A549 (cell line): Measurements from ENCODE around the gene RNASEH1. TPM values are rescaled to one million over a fixed set of nuclear protein-coding genes. Genes with fewer than 3 reads are reported as not detected.

Experiments used
- ATAC-seq, 2 experiments: fragments of 200-7000 bp in 1 of 2; fragments of >200 bp in 1 of 2; cut with Nextera tagmentation in 1 of 2; cut with Tn5 transposase in 1 of 2; 3 replicates each; pipeline versions ENCODE4 v1.8.0 to v1.9.1; 2018 to 2020; ENCODE audit warnings: mild to moderate bottlenecking in 1 of 2, moderate library complexity in 1 of 2
- CTCF ChIA-PET: fragments of 300-600 bp; sonication (Branson Sonifier 250); formaldehyde crosslinking; extraction: SDS; loops from one replicate; lab custom pipeline; 2021; ENCODE audit warnings: antibody characterized with exemption, inconsistent platforms; lab: Yijun Ruan, JAX
- POLR2A ChIA-PET: fragments of 350-600 bp; formaldehyde crosslinking; extraction: SDS; loops from one replicate; lab custom pipeline; 2021; ENCODE audit warnings: antibody characterized with exemption, inconsistent platforms; lab: Yijun Ruan, JAX
- DNase-seq, 2 experiments: peaks; one replicate each; pipeline versions ENCODE4 v3.0.0 to v3.0.0-alpha.2; 2011 to 2016; ENCODE audit warnings: low read depth in 1 of 2, low spot score in 1 of 2
- FAIRE-seq: peaks from 2 replicates; lab custom pipeline; 2011; peaks lifted over from hg19 to GRCh38; lab: Jason Lieb, UNC
- H3K27ac ChIP-seq, 2 experiments: fragments of >200 bp; sonication (Bioruptor Twin); formaldehyde crosslinking; 3 replicates each; pipeline ENCODE4 v1.5.1; 2016 to 2017
- H3K4me1 ChIP-seq: fragments of >200 bp; sonication (Bioruptor Twin); formaldehyde crosslinking; 3 replicates; pipeline ENCODE4 v1.6.1; 2016
- H3K4me2 ChIP-seq: fragments of >200 bp; sonication (Bioruptor Twin); formaldehyde crosslinking; 3 replicates; pipeline ENCODE4 v1.6.1; 2016
- H3K4me3 ChIP-seq: fragments of >200 bp; sonication (Bioruptor Twin); formaldehyde crosslinking; 3 replicates; pipeline ENCODE4 v1.5.1; 2016
- H3K9me3 ChIP-seq: fragments of >200 bp; sonication (Bioruptor Twin); formaldehyde crosslinking; 3 replicates; pipeline ENCODE4 v1.6.1; 2016
- BHLHE40 ChIP-seq: IDR thresholded peaks from 2 replicates; pipeline ENCODE4 v1.6.1; 2012; ENCODE audit warnings: low read depth, low read length, inconsistent platforms
- CEBPB ChIP-seq, 2 experiments: fragments of >200 bp in 1 of 2; sonication (Bioruptor Twin) in 1 of 2; formaldehyde crosslinking in 1 of 2; IDR thresholded peaks; 2 replicates each; pipeline ENCODE4 v1.6.1; 2012 to 2016
- EHF ChIP-seq: fragments of 250-450 bp; sonication (Bioruptor Pico); IDR thresholded peaks from 2 replicates; pipeline ENCODE4 v1.5.0; 2020; ENCODE audit warnings: mild to moderate bottlenecking
- ESRRA ChIP-seq: fragments of 150-350 bp; IDR thresholded peaks from 2 replicates; pipeline ENCODE4 v1.6.1; 2014; ENCODE audit warnings: mild to moderate bottlenecking, low read length, borderline replicate concordance
- FOSL2 ChIP-seq, 2 experiments: fragments of 450-650 bp in 1 of 2; fragments of >200 bp in 1 of 2; sonication (Bioruptor Twin) in 1 of 2; formaldehyde crosslinking; IDR thresholded peaks; 2 replicates each; pipeline versions ENCODE4 v1.5.0 to v1.6.1; 2016 to 2020; ENCODE audit warnings: mild to moderate bottlenecking in 1 of 2, moderate library complexity in 1 of 2
- GATA3 ChIP-seq: IDR thresholded peaks from 2 replicates; pipeline ENCODE4 v1.6.1; 2012; ENCODE audit warnings: borderline replicate concordance
- JUN ChIP-seq, 2 experiments: fragments of >200 bp; sonication (Bioruptor Twin); formaldehyde crosslinking; IDR thresholded peaks; 2 replicates in 1 of 2; 3 replicates in 1 of 2; pipeline ENCODE4 v1.6.1; 2016 to 2017
- JUNB ChIP-seq: fragments of >200 bp; sonication (Bioruptor Twin); formaldehyde crosslinking; IDR thresholded peaks from 2 replicates; pipeline ENCODE4 v1.6.1; 2016
- KDM1A ChIP-seq: fragments of 200-600 bp; sonication (generic); IDR thresholded peaks from 2 replicates; pipeline ENCODE4 v1.6.1; 2016; ENCODE audit warnings: low read depth, mild to moderate bottlenecking
- POLR2A ChIP-seq: IDR thresholded peaks from 2 replicates; pipeline ENCODE4 v1.6.1; 2012; ENCODE audit warnings: mild to moderate bottlenecking, low read length
- POLR2AphosphoS2 ChIP-seq: conservative IDR thresholded peaks from 2 replicates; pipeline ENCODE4 v1.6.1; 2012; ENCODE audit warnings: low read length, improper control_type of control experiment, inconsistent platforms
- RCOR1 ChIP-seq: fragments of 150-350 bp; IDR thresholded peaks from 2 replicates; pipeline ENCODE4 v1.6.1; 2014; ENCODE audit warnings: antibody characterized with exemption, low read length, low read depth
- RNF2 ChIP-seq: fragments of 200-600 bp; sonication (generic); IDR thresholded peaks from 2 replicates; pipeline ENCODE4 v1.6.1; 2016; ENCODE audit warnings: low read depth, mild to moderate bottlenecking, antibody characterized with exemption, moderate library complexity, borderline replicate concordance
- ZC3H11A ChIP-seq: fragments of 450-650 bp; IDR thresholded peaks from 2 replicates; pipeline ENCODE4 v1.6.1; 2014; ENCODE audit warnings: antibody characterized with exemption, mild to moderate bottlenecking
- WGBS: methylation state at CpG from one replicate; pipeline ENCODE4 v1.1.6; 2017; ENCODE audit errors: missing lambda C conversion rate; 5-methylcytosine and 5-hydroxymethylcytosine counted together
- polyA plus RNA-seq, 4 experiments: library from polyadenylated mRNA; depleted of rRNA in 3 of 4; stranded (reverse); fragments of >200 nt; fragmentation: RNase III in 1 of 4; extraction: RNeasy Plus Mini Kit Qiagen cat#74134 plus additional on column Dnase treatment in 1 of 4; gene quantifications; 2 replicates in 3 of 4; 3 replicates in 1 of 4; pipeline ENCODE4 v1.2.3, GENCODE V29; 2011 to 2017
- TF ChIP-seq, protein P1 (sequence below): IDR thresholded peaks from 2 replicates; pipeline ENCODE4 v1.6.1; 2012
- TF ChIP-seq, protein P2 (sequence below): fragments of >200 bp; sonication (Bioruptor Twin); formaldehyde crosslinking; IDR thresholded peaks from 2 replicates; pipeline ENCODE4 v1.6.1; 2016
- TF ChIP-seq, protein P3 (sequence below): fragments of 250-450 bp; sonication (Bioruptor Pico); IDR thresholded peaks from 2 replicates; pipeline ENCODE4 v1.5.0; 2020; ENCODE audit warnings: low read depth, mild to moderate bottlenecking, moderate library complexity
- TF ChIP-seq, protein P4 (sequence below): fragments of 450-650 bp; IDR thresholded peaks from 2 replicates; pipeline ENCODE4 v1.6.1; 2014; ENCODE audit warnings: antibody characterized with exemption
- TF ChIP-seq, protein P5 (sequence below): fragments of 200-600 bp; sonication (generic); IDR thresholded peaks from 2 replicates; pipeline ENCODE4 v1.6.1; 2016; ENCODE audit warnings: antibody characterized with exemption, mild to moderate bottlenecking, moderate library complexity

Gene RNASEH1
- polyA plus RNA-seq, 2 of the 4 experiments (the other 2 are of a cell fraction), result 54.3 to 55.3 TPM

DNA sequence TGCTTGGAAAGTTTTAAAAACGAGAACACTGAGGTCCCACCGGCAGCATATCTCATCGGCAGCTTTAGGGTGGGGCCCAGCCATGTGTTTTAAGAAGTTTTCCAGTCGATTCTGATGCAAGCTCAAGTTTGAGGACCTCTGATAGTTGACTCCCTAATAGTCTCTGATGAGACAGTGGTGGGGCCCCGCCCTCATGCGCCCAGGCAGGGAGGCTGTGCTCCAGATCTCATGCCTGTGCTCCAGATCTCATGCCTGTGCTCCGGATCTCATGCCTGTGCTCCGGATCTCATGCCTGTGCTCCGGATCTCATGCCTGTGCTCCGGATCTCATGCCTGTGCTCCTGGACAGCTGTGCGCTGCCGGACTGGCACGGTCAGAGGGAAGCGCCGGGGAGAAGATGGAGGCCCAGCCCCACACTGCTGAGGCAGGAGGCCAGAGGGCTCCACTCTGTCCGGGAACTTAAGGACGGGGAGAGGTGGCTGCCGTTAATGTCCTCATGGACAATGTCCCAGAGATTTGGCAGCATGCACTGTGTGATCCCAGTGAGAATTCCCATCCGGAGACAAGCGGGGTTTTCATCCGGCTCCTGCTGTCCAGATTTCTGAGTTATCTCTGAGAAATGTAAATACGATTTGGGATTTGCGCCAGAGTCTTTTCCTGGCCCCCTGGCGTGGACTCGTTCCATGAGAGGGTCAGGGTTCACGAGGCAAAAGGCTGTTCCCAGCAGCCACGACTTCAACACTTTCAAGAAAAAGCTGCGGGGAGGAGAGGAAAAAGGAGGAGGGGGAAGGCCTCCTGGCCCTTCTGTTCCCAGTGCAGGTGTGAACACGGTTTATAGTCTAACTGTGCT lies 27.4 kb upstream of the RNASEH1 start:
- ChIA-PET POLR2A (interaction anchor here (0.6 to 3.5 kb wide), 4 partner anchors 10 to 27 kb away, joined by 5 to 10 read pairs (median 8); partner anchors contain the start of genes RNASEH1 and RPS7), CTCF (interaction anchor here (0.6 to 1.4 kb wide), 6 partner anchors 8 to 66 kb away, joined by 3 to 5 read pairs (median 3); no protein-coding TSS in a partner anchor)
- Histone ChIP-seq H3K4me2 (peak overlapping the region; percentile 57), H3K4me3 (no peak overlapping the region), H3K9me3 (no peaks in the 10 kb centered on the region), H3K4me1 (peaks cover 42% of the 10 kb centered on the region), H3K27ac (peak overlapping the region; percentile 33 to 66; a peak in 5 of 6 replicates)
- WGBS, result 56% methylated on average over 29 of the region's 29 CpGs
- no peak for FAIRE-seq
- peak in 1 of 2 experiments; percentile 18; a peak in 1 of 5 replicates for TF ChIP-seq JUN (IDR thresholded peaks at IDR 0.05)
- no peak for TF ChIP-seq BHLHE40
- TF ChIP-seq GATA3, result peak; percentile 21; the same call in 1 of the 2 replicates
- no peak for TF ChIP-seq CEBPB (IDR thresholded peaks at IDR 0.05)
- TF ChIP-seq POLR2AphosphoS2, result no peak
- TF ChIP-seq, protein P1, sequence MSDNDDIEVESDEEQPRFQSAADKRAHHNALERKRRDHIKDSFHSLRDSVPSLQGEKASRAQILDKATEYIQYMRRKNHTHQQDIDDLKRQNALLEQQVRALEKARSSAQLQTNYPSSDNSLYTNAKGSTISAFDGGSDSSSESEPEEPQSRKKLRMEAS, result 0 out of 2 replicates have a peak, but pooled peaks have one; percentile 13
- TF ChIP-seq ZC3H11A, result no peak
- TF ChIP-seq ESRRA, result no peak
- TF ChIP-seq, protein P2, sequence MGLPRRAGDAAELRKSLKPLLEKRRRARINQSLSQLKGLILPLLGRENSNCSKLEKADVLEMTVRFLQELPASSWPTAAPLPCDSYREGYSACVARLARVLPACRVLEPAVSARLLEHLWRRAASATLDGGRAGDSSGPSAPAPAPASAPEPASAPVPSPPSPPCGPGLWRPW, result no peak
- DNase-seq, result peak in 1 of 2 experiments; percentile 58
- ATAC-seq, result peak; percentile 45 to 53

DNA sequence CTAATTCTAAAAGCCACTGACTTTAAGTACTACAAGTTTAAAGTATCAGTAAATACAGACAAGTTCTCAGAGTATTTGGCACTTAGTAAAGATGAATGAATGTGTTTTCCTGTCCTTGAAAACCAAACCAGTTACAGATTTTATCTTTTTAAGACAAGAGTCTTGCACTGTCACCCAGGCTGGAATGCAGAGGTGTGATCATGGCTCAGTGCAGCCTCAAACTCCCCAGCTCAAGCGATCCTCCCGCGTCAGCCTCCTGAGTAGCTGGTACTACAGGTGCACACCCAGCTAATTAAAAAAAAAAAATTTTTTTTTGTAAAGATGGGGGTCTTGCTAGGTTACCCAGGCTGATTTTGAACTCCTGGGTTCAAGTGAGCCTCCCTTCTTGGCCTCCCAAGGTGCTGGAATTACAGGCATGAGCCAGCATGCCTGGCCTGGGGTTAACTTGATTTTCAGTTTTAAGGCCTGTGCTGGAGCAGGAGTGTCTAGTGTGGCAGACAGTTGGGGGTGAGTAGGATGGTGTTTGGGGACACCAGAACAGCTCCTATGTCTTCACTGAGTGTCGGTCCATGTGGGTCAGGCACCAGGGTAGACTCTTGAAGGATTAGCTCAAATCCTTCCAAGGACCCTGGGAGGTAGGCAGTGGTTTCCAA lies 26.6 kb upstream of the RNASEH1 start:
- CTCF ChIA-PET, result interaction anchor here (0.6 to 1.7 kb wide), 6 partner anchors 9 to 67 kb away, joined by 3 to 5 read pairs (median 3); no protein-coding TSS in a partner anchor
- FAIRE-seq (no peak), DNase-seq (no peak), ATAC-seq (peak; percentile 16 to 25; a peak in 5 of 6 replicates)
- 46% methylated on average over 4 of the region's 4 CpGs for WGBS
- H3K4me3 ChIP-seq, result no peak overlapping the region
- peak overlapping the region; percentile 57 for H3K4me2 ChIP-seq
- H3K4me1 ChIP-seq, result peaks cover 49% of the 10 kb centered on the region
- H3K9me3 ChIP-seq, result no peaks in the 10 kb centered on the region
- TF ChIP-seq RCOR1 (no peak), KDM1A (no peak), FOSL2 (IDR thresholded peaks at IDR 0.05) (no peak), FOSL2 (CRISPR knock-in tag; IDR thresholded peaks at IDR 0.05) (no peak), RNF2 (no peak), JUNB (no peak), ZC3H11A (no peak), CEBPB (IDR thresholded peaks at IDR 0.05) (no peak)
- TF ChIP-seq, protein P3, sequence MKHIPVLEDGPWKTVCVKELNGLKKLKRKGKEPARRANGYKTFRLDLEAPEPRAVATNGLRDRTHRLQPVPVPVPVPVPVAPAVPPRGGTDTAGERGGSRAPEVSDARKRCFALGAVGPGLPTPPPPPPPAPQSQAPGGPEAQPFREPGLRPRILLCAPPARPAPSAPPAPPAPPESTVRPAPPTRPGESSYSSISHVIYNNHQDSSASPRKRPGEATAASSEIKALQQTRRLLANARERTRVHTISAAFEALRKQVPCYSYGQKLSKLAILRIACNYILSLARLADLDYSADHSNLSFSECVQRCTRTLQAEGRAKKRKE, result no peak
- peak overlapping the region; percentile 33 to 66; a peak in 5 of 6 replicates for H3K27ac ChIP-seq
- POLR2A ChIA-PET, result interaction anchor here (0.6 to 3.5 kb wide), 4 partner anchors 9 to 27 kb away, joined by 5 to 10 read pairs (median 8); partner anchors contain the start of genes RNASEH1 and RPS7

DNA sequence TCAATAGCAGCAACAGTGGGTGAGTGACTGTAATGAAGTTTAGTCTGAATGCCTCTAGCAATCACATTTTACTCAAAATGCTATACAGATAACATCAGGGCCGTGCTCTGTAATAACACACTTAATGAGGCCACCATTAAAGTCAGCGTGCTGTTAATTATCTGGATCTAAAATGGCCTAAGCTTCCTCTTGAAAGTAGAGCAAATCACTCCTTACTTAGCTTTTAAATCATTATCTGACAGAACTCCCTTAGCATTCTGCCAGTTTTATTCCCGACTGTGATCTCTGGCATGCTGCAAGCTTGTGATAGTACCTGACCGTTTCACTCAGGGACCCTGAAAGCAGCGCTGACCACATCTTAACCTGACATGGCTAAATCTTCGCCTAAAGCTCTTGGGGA lies 25.9 kb upstream of the RNASEH1 start:
- Histone ChIP-seq H3K4me2 (no peak overlapping the region), H3K27ac (no peak overlapping the region), H3K9me3 (no peaks in the 10 kb centered on the region), H3K4me3 (no peak overlapping the region), H3K4me1 (peaks cover 56% of the 10 kb centered on the region)
- FAIRE-seq (no peak), ATAC-seq (no peak), DNase-seq (no peak)
- ChIA-PET CTCF (interaction anchor here (0.8 to 1.8 kb wide), 5 partner anchors 8 to 67 kb away, joined by 3 to 9 read pairs (median 4); partner anchors contain the start of gene COLEC11), POLR2A (interaction anchor here (0.6 to 3.5 kb wide), 3 partner anchors 20 to 26 kb away, joined by 5 to 10 read pairs (median 5); partner anchors contain the start of gene RNASEH1)
- TF ChIP-seq, protein P4, sequence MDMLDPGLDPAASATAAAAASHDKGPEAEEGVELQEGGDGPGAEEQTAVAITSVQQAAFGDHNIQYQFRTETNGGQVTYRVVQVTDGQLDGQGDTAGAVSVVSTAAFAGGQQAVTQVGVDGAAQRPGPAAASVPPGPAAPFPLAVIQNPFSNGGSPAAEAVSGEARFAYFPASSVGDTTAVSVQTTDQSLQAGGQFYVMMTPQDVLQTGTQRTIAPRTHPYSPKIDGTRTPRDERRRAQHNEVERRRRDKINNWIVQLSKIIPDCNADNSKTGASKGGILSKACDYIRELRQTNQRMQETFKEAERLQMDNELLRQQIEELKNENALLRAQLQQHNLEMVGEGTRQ, result no peak
- TF ChIP-seq POLR2AphosphoS2 (no peak), EHF (CRISPR knock-in tag) (no peak), POLR2A (no peak)
- TF ChIP-seq, protein P5, sequence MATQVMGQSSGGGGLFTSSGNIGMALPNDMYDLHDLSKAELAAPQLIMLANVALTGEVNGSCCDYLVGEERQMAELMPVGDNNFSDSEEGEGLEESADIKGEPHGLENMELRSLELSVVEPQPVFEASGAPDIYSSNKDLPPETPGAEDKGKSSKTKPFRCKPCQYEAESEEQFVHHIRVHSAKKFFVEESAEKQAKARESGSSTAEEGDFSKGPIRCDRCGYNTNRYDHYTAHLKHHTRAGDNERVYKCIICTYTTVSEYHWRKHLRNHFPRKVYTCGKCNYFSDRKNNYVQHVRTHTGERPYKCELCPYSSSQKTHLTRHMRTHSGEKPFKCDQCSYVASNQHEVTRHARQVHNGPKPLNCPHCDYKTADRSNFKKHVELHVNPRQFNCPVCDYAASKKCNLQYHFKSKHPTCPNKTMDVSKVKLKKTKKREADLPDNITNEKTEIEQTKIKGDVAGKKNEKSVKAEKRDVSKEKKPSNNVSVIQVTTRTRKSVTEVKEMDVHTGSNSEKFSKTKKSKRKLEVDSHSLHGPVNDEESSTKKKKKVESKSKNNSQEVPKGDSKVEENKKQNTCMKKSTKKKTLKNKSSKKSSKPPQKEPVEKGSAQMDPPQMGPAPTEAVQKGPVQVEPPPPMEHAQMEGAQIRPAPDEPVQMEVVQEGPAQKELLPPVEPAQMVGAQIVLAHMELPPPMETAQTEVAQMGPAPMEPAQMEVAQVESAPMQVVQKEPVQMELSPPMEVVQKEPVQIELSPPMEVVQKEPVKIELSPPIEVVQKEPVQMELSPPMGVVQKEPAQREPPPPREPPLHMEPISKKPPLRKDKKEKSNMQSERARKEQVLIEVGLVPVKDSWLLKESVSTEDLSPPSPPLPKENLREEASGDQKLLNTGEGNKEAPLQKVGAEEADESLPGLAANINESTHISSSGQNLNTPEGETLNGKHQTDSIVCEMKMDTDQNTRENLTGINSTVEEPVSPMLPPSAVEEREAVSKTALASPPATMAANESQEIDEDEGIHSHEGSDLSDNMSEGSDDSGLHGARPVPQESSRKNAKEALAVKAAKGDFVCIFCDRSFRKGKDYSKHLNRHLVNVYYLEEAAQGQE, result no peak
- 87% methylated on average over 6 of the region's 6 CpGs for whole genome bisulfite sequencing
